Activated CD4-positive, alpha-beta T cell treated with anti-CD3 and anti-CD28 coated beads, Interleukin-2, amount 50 U/mL, for 1 hour (primary cell): ENCODE results near the gene WDR5.

Source experiments
- DNase-seq: peaks from one replicate; pipeline ENCODE4 v3.0.0-alpha.2; 2020

The WDR5 gene

DNA sequence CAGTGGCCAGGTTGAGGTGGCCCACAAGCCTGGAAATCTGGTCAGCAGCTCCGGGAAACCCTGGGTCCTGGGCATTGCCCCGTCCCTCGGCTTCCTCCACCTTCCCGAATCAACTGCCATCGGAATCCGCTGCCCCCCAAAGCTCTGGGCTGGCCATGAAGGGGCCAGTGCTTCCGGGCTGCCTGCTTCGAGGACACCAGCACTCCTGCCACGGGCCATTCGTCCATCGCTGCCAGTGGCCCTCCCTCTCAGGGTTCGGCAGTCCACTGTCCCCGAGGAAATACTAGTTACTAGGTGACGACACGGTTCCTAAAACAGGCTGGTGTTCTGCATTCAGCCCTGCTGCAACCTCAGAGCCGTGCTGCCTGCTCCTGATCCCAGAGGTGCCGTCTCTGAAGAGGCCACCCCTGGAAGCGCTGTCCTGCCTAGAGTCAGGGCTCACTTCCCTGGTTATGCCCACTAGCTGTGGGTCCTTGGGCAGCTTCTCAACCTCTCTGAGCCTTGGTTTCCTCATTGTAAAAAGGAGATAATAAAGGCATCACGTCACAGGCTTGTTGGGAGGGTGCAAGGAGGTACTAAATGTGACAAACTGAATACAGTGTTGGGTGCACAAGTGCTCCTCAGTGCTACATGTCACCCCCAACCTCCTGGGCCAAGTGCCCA lies 3.5 kb upstream of the WDR5 start:
- DNase-seq, result no peak

- no peak for DNase-seq
Observed at GRCh38 chr9:134134949-134135342, 936 bp upstream of the WDR5 start.

- DNase-seq, result peak; percentile 13
Observed at GRCh38 chr9:134136118-134136995, 475 bp downstream of the WDR5 start.

GRCh38 chr9:134136996-134137299 lies 1.1 kb downstream of the WDR5 start:
- no peak for DNase-seq

GRCh38 chr9:134138292-134138691 lies 2.4 kb downstream of the WDR5 start:
- no peak for DNase-seq

DNA sequence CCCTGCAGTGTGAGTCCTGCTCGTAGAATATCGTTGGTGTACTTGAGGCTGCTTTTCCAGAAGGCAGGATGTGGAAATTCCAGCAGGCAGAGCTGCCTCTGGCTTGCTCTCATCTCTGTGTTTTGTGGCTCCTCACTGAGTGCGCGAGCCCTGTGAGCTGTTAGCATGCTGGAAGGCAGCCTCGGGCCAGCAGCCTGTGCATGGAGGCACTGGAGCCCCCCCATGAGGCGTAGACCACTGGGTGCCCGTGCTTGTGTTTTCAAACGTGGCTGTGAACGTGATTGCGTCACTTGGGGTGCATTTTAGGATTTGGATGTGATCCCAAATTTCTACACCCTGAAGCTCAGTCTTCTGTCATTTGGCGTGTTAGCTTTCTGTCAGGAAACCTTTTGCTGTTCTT lies 3.2 kb downstream of the WDR5 start:
- no peak for DNase-seq

GRCh38 chr9:134141906-134142305 lies 6.0 kb downstream of the WDR5 start:
- DNase-seq, result no peak

DNA sequence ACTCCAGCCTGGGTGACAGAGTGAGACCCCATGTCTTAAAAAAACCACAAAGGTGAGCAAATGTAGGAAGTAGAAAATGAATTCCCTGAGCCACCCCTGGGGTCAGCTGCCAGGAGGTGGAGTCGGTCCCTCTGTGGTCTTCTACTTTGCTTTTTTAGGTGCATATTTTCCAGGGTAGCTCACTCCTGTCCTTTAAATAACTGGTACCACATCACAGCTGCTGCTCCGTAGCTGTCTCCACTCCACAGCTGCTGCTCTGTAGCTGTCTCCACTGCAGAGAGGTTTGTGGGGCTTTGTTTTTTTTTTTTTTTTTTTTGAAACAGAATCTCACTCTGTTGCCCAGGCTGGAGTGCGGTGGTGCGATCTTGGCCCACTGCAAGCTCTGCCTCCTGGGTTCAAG lies 8.9 kb downstream of the WDR5 start:
- DNase-seq, result no peak

DNA sequence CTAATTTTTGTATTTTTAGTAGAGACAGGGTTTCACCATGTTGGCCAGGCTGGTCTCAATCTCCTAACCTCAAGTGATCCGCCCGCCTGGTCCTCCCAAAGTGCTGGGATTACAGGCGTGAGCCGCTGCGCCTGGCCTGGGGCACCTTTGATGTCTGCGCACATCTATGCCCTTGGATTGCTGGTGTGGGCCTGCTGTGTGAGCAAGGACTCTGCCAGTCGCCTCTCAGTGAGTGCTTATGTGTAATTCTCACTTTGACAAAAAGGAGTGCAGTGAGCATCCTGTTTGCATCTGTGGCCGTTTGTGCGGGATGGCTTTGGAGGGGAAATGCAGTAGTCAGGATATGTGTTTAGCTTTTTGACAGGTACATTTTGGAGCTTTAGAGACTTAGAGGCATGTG lies 9.4 kb downstream of the WDR5 start:
- no peak for DNase-seq

DNA sequence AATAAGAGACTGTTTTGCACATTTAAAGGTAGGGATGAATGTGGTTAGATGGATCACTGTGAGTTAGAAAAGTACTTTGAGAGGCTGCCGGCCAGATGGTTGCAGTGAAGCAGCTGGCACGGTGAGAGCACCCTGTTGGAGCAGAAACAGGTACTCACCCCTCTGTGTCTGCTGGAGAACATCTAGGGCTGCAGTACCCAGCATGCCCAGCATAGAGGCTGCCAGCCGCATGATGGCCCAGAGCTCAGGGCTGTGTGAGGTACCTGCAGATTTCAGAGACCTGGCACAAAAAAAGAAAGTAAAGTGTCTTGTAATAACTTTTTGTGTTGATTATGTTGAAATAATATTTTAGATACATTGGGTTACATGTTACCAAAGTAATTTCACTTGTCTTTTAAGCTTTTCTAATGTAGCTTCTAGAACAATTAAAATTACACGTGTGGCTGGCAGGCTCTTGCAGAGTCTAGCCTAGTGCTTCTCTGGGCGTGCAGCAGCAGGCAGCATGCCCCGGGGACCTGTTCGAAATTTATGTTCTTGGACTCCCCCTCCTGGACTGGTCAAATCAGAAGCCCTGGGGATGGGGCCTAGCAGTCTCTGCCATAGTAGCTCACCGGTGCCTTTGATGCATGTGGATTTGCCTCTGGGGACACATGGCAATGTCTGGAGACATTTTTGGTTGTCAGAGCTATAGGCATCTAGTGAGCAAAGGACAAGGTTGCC lies 11.1 kb downstream of the WDR5 start:
- no peak for DNase-seq

GRCh38 chr9:134149380-134149779 lies 13.5 kb downstream of the WDR5 start:
- no peak for DNase-seq

GRCh38 chr9:134150557-134151214 lies 14.8 kb downstream of the WDR5 start:
- no peak for DNase-seq

GRCh38 chr9:134152022-134152448 lies 16.2 kb downstream of the WDR5 start:
- no peak for DNase-seq

DNA sequence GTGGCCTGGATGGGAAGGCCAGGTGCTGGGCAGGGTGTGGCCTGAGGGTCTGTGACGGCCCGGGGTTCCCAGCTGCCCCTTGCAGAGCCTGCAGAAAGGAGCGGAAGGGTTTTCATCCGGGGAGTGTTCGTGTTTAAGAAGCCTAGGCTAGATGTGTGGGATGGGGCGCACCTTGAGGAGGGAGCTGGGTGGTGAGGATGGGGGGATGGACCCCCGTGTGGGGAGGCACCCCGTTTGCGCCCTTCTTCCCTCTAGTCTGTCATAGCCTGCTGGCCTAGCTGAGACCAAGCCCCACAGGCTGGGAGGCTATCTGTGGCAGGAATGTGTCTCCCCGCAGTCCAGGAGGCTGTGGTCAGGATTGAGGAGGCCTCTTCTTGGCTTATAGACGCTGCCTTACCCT lies 16.6 kb downstream of the WDR5 start:
- DNase-seq, result no peak

DNA sequence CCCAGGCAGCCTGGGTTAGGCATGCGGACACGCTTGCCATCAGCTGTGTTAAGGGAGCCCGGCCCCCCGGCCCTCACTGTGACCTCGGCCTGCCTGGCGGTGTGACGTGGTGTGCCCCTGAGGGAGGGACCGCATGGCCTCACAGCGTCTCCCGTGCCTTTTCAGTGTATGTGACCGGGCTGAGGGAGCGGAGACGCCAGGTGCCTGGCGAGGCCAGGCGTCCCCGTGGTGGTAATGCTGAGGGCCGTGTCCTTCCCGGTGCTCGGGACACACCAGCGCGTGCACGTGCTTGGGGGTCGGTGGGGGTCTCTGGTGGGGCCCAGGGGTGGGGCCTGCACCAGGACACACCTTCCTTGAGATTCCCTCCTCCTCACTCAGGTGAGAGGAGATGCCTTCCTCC lies 17.6 kb downstream of the WDR5 start:
- no peak for DNase-seq

- DNase-seq, result no peak
Observed at GRCh38 chr9:134154262-134154701, 18.4 kb downstream of the WDR5 start.

DNA sequence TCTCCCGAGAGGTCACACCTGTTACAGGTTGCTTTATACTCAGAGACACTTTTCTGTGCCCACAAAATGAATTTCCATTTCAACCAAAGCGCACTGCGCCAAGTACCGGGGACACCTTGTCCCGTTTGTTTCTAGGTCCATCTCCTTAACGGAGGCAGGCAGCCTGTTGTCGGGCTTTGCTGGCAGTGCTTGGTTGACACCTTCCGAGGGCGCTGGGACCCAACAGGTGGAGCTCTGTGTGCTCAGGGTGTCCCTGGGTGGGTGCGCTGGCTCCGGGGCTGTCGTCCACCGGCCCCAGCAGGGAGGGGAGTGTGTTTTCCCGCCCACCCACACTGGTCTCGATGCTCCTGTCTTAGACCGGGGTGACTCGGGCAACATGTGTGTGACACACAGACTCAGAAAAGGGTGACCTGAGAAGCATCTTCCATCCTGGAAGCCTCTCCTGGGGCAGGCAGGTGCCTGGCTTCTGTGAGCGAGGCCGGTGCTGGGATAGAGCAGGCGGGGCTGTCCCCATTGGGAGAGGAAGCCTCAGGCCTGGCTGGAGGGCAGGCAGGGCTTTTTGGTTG lies 20.0 kb downstream of the WDR5 start:
- DNase-seq, result no peak

DNA sequence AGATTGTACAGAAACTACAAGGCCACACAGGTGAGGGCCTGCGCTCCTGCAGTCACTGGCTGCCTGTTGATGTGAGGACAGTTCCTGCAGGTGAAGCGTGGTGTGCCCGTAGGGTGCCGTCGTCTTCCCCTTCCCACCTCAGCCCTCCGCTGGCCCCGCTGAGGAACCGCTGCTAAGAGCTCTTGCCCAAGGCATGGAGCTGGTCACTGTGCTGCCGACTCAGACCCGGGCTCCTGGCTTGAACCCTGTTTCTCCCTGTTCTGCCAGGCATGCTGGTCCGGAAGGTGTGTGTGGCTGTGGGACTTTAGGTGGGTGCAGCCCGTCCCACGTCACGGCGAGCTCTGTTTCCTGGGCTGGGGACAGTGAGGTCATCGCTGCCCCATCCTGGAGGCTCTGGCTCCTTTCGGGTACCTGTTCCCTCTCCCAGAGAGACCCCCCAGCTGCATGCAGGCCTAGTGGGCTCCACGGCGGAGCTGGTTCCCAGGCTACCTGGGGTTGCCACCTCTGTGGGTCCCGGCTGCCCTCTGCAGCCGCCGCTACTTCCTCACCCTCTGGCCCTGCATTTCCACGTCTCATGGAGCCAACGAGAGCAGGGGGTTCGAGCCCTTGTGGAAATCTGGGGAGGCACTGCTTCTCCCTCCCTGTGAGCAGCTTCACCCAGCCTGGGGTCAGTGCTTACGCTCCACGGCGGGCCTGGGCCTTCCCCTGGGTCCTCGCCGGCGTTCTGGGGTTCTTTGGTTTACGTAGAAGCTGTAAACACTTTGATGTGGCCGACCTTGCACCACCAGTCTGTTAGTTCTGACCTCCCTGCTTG lies 20.9 kb downstream of the WDR5 start:
- no peak for DNase-seq

DNA sequence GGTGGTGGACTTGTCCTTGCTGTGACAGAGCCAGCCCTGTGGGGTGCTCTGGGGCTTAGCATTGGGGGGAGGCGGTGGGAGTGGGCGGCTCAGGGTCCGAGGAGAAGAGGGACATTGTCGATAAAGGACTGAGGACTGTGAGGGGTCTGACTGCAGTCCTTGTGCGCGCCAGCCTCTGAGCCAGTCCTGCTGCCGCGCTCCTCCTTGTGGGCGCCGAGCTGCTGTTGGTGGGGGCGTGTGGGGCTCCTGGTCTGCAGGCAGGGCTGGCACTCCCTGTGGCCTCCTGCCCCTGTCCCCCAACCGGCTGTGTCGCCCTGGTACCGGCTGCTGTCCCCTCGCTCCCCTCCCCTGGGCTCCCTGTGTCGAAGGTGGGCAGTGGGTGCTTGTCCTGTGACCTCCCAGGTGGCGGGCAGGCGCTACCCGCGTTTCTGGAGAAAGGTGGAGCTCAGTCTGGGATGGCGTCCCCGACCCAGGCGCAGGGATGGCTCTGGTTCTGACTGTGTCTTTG lies 21.6 kb downstream of the WDR5 start:
- DNase-seq, result no peak

DNA sequence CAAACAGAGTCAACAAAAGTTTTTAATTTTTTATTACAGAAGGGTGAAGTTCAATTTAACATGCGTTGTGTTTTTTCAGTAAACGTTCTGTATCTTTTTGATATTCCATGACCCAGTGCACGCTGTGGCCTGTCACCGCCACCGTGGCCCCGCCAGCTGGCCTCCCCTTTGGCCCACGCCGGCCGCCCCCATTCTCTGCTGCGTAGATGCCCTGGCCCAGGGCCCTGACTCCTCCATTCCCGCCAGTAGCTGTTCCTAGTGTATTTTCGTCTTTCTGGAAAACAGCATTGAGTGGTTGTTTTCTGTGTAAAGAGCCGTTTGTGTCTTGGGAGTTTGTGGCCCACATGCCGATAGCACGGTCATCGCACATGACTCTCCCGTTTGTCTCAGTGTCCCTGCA lies 22.4 kb downstream of the WDR5 start:
- no peak for DNase-seq

DNA sequence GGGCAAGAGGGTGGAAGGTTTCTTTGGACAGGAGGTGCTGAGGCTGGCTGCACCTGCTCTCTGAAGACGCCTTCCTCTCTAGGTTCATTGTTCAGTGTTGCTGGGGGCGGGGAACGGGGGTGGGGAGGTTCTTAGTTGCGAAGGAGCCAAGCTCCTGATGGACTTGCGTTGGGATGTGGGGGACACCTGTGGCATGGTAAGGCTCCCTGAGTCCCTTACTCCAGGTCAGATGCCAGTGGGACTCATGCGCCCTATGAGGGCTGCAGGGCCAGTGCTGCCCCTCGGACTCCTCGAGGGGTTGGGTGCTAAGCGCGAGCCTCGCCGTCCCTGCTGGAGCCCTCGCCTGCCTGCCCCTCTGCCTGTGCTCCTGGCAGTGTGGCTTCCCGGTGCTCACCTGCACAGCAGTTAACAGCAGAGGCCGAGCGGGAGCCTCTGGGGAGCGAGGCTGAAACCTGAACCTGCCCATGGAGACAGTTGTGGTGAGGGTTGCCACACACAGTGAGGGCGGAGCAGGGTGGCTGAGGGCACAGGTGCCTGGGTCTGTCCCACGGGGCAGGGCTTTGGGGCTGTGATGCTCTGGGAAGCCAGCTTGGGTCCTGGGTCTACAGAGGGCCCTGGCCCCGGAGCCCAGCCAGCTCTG lies 23.0 kb downstream of the WDR5 start:
- DNase-seq, result no peak
